ENCODE results near the gene ZFPM1. TPM values are rescaled to one million over a fixed set of nuclear protein-coding genes. Genes with fewer than 3 reads are reported as not detected.

The ZFPM1 gene
- total and polyA plus RNA-seq, 4 donors: 0.59 to 8.7 (median 5.7) TPM

GRCh38 chr16:88439016-88439415 lies 14.1 kb upstream of the ZFPM1 start:
- Histone ChIP-seq H3K4me3 (ENCODE audit: low read depth, low read length) (no peak overlapping the region), H3K27ac (ENCODE audit: low read depth, low read length) (no peak overlapping the region), H3K27me3 (ENCODE audit: control insufficient read depth, insufficient read depth, low read length) (no peaks in the 10 kb centered on the region), H3K36me3 (ENCODE audit: control insufficient read depth, insufficient read depth, low read length) (peaks cover 69% of the 10 kb centered on the region), H3K9me3 (ENCODE audit: control insufficient read depth, insufficient read depth, low read length) (no peaks in the 10 kb centered on the region), H3K4me1 (ENCODE audit: control insufficient read depth, insufficient read depth, low read length) (peaks cover 20% of the 10 kb centered on the region)
- DNase-seq (ENCODE audit: low read depth in 4 of 6, low spot score in 6 of 6): no peak
- 81% methylated on average over 17 of the region's 17 CpGs for WGBS (ENCODE audit: insufficient coverage)

DNA sequence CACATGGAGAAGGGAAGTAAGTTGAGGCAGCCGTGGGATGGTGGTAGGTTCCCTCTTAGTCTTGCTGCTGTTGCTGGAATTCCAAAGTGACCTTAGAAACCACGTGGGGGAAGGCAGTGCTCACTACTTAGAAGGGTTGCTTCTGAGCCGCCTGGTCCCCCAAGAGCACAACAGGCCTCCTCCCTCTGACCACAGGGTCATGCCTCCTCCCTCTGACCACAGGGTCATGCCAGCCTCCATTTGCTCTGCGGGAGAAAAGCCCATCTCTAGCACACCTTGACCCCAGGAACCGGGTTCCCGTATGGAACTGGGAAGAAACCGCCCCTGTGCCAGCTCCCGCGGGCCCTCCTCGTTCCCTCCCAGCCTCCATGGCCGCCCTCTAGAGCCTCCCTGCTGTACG lies 13.4 kb upstream of the ZFPM1 start:
- WGBS (ENCODE audit: insufficient coverage): 93% methylated on average over 8 of the region's 12 CpGs
- Histone ChIP-seq H3K36me3 (ENCODE audit: control insufficient read depth, insufficient read depth, low read length) (peaks cover 62% of the 10 kb centered on the region), H3K9me3 (ENCODE audit: control insufficient read depth, insufficient read depth, low read length) (no peaks in the 10 kb centered on the region), H3K4me1 (ENCODE audit: control insufficient read depth, insufficient read depth, low read length) (peaks cover 20% of the 10 kb centered on the region), H3K27ac (ENCODE audit: low read depth, low read length) (no peak overlapping the region), H3K27me3 (ENCODE audit: control insufficient read depth, insufficient read depth, low read length) (no peaks in the 10 kb centered on the region), H3K4me3 (ENCODE audit: low read depth, low read length) (no peak overlapping the region)
- DNase-seq (ENCODE audit: low read depth in 4 of 6, low spot score in 6 of 6): no peak

GRCh38 chr16:88440111-88440510 lies 13.0 kb upstream of the ZFPM1 start:
- DNase-seq (ENCODE audit: low read depth in 4 of 6, low spot score in 6 of 6): no peak
- H3K36me3 ChIP-seq (ENCODE audit: control insufficient read depth, insufficient read depth, low read length): peaks cover 58% of the 10 kb centered on the region
- no peaks in the 10 kb centered on the region for H3K9me3 ChIP-seq (ENCODE audit: control insufficient read depth, insufficient read depth, low read length)
- no peak overlapping the region for H3K4me3 ChIP-seq (ENCODE audit: low read depth, low read length)
- 94% methylated on average over 7 of the region's 14 CpGs for WGBS (ENCODE audit: insufficient coverage)
- no peak overlapping the region for H3K27ac ChIP-seq (ENCODE audit: low read depth, low read length)
- H3K4me1 ChIP-seq (ENCODE audit: control insufficient read depth, insufficient read depth, low read length): peaks cover 22% of the 10 kb centered on the region
- no peaks in the 10 kb centered on the region for H3K27me3 ChIP-seq (ENCODE audit: control insufficient read depth, insufficient read depth, low read length)

- WGBS (ENCODE audit: insufficient coverage): 86% methylated on average over 17 of the region's 24 CpGs
- no peak overlapping the region for H3K4me3 ChIP-seq (ENCODE audit: low read depth, low read length)
- H3K27ac ChIP-seq (ENCODE audit: low read depth, low read length): no peak overlapping the region
- H3K4me1 ChIP-seq (ENCODE audit: control insufficient read depth, insufficient read depth, low read length): peaks cover 25% of the 10 kb centered on the region
- H3K27me3 ChIP-seq (ENCODE audit: control insufficient read depth, insufficient read depth, low read length): no peaks in the 10 kb centered on the region
- no peaks in the 10 kb centered on the region for H3K9me3 ChIP-seq (ENCODE audit: control insufficient read depth, insufficient read depth, low read length)
- H3K36me3 ChIP-seq (ENCODE audit: control insufficient read depth, insufficient read depth, low read length): peaks cover 51% of the 10 kb centered on the region
- DNase-seq (ENCODE audit: low read depth in 4 of 6, low spot score in 6 of 6): no peak
Measured at GRCh38 chr16:88440686-88441405, 12.2 kb upstream of the ZFPM1 start.

GRCh38 chr16:88441460-88441859 lies 11.6 kb upstream of the ZFPM1 start:
- no peaks in the 10 kb centered on the region for H3K9me3 ChIP-seq (ENCODE audit: control insufficient read depth, insufficient read depth, low read length)
- peaks cover 23% of the 10 kb centered on the region for H3K4me1 ChIP-seq (ENCODE audit: control insufficient read depth, insufficient read depth, low read length)
- H3K36me3 ChIP-seq (ENCODE audit: control insufficient read depth, insufficient read depth, low read length): peaks cover 47% of the 10 kb centered on the region
- WGBS (ENCODE audit: insufficient coverage): 71% methylated on average over 14 of the region's 14 CpGs
- no peak overlapping the region for H3K4me3 ChIP-seq (ENCODE audit: low read depth, low read length)
- H3K27me3 ChIP-seq (ENCODE audit: control insufficient read depth, insufficient read depth, low read length): no peaks in the 10 kb centered on the region
- no peak overlapping the region for H3K27ac ChIP-seq (ENCODE audit: low read depth, low read length)
- no peak for DNase-seq (ENCODE audit: low read depth in 4 of 6, low spot score in 6 of 6)

DNA sequence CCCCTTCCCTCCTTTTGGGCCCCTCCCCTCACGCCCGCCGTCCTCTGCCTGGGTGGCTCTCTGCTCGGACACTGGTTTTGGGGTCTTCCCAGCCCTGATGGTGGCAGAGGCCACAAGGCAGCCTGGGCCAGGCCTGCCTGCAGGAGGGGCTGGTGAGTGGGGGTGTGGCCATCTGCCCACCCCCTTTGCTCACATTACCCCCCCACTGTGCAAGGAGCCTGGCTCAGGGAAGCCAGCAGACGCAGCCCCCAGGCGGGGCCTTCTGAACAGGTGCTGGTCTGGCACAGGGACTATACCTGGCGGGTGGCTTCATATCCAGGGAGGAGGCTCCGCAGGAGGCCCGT lies 10.7 kb upstream of the ZFPM1 start:
- no peak for DNase-seq (ENCODE audit: low read depth in 4 of 6, low spot score in 6 of 6)
- Histone ChIP-seq H3K4me3 (ENCODE audit: low read depth, low read length) (no peak overlapping the region), H3K36me3 (ENCODE audit: control insufficient read depth, insufficient read depth, low read length) (peaks cover 41% of the 10 kb centered on the region), H3K27ac (ENCODE audit: low read depth, low read length) (no peak overlapping the region), H3K4me1 (ENCODE audit: control insufficient read depth, insufficient read depth, low read length) (peaks cover 22% of the 10 kb centered on the region), H3K27me3 (ENCODE audit: control insufficient read depth, insufficient read depth, low read length) (no peaks in the 10 kb centered on the region), H3K9me3 (ENCODE audit: control insufficient read depth, insufficient read depth, low read length) (no peaks in the 10 kb centered on the region)
- WGBS (ENCODE audit: insufficient coverage): 83% methylated on average over 8 of the region's 9 CpGs

DNA sequence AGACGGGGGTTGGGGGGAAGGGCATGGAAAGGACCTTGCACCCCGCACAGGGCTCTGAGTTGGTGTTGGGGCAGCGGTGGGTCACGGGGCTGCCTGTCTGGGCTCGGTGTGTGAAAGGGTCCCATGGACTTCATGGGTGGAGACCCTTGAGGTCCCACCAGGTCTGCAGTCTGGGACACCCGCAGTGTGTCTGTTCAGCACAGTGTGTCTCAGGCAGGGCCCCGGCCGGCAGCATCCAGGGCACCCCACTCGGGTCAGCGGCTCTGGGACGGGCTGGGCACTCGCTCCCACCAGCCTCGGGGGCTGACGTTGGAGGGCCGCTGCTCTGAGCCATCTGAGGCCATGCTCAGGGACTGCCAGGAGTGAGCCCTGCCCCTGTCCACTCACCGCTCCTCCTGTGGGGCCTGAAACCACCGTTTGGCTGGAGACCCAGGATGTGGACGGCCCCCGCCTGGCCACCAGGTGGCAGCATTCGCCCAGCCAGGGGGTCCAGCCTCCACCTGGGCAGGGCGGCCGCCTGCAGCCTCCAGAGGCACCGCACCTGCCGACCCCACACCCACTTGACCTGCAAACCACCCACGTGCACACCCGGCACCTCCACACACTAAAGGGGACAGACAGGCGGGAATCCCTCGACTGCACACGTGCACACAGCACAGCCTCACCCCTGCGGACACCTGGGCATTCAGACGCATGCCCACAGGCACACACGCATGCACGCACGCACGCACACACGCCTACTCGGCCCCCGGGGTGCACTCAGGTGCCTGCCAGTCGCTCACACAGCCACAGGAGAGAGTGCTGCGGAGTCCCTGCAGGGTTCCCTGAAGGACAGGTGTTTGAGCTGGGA lies 10.1 kb upstream of the ZFPM1 start:
- whole genome bisulfite sequencing (ENCODE audit: insufficient coverage): 33% methylated on average over 40 of the region's 40 CpGs
- peak in 4 of 6 donors; percentile 39 to 80 (median 60) for DNase-seq (ENCODE audit: low read depth in 4 of 6, low spot score in 6 of 6)
- Histone ChIP-seq H3K9me3 (ENCODE audit: control insufficient read depth, insufficient read depth, low read length) (no peaks in the 10 kb centered on the region), H3K4me3 (ENCODE audit: low read depth, low read length) (no peak overlapping the region), H3K27me3 (ENCODE audit: control insufficient read depth, insufficient read depth, low read length) (no peaks in the 10 kb centered on the region), H3K27ac (ENCODE audit: low read depth, low read length) (no peak overlapping the region), H3K36me3 (ENCODE audit: control insufficient read depth, insufficient read depth, low read length) (peaks cover 36% of the 10 kb centered on the region), H3K4me1 (ENCODE audit: control insufficient read depth, insufficient read depth, low read length) (peaks cover 19% of the 10 kb centered on the region)

GRCh38 chr16:88444826-88445582 lies 8.1 kb upstream of the ZFPM1 start:
- H3K27me3 ChIP-seq (ENCODE audit: control insufficient read depth, insufficient read depth, low read length): no peaks in the 10 kb centered on the region
- WGBS (ENCODE audit: insufficient coverage): 47% methylated on average over 29 of the region's 32 CpGs
- H3K4me3 ChIP-seq (ENCODE audit: low read depth, low read length): no peak overlapping the region
- H3K36me3 ChIP-seq (ENCODE audit: control insufficient read depth, insufficient read depth, low read length): peaks cover 17% of the 10 kb centered on the region
- no peak overlapping the region for H3K27ac ChIP-seq (ENCODE audit: low read depth, low read length)
- peaks cover 33% of the 10 kb centered on the region for H3K4me1 ChIP-seq (ENCODE audit: control insufficient read depth, insufficient read depth, low read length)
- peak in 2 of 6 donors; percentile 19 to 30 for DNase-seq (ENCODE audit: low read depth in 4 of 6, low spot score in 6 of 6)
- H3K9me3 ChIP-seq (ENCODE audit: control insufficient read depth, insufficient read depth, low read length): no peaks in the 10 kb centered on the region

DNA sequence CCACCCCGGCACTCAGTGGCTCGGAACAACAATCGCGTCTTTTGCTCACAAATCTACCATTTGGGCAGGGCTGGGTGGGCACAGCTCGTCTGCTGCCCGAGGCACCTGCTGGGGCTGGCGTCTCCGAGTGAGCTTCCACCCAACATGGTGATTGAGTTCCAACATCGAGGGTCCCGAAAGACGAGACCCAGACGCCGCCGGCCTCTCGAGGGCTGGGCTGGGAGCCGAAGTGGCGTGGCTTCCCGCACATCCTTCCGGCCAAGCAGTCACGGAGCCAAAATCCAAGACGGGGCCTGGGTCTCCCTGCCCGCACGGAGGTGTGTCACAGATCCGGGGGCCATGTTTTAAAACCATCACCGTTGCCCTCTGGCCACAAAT lies 7.5 kb upstream of the ZFPM1 start:
- H3K4me3 ChIP-seq (ENCODE audit: low read depth, low read length): no peak overlapping the region
- peaks cover 14% of the 10 kb centered on the region for H3K36me3 ChIP-seq (ENCODE audit: control insufficient read depth, insufficient read depth, low read length)
- H3K4me1 ChIP-seq (ENCODE audit: control insufficient read depth, insufficient read depth, low read length): peaks cover 33% of the 10 kb centered on the region
- WGBS (ENCODE audit: insufficient coverage): 68% methylated on average over 25 of the region's 25 CpGs
- no peak for DNase-seq (ENCODE audit: low read depth in 4 of 6, low spot score in 6 of 6)
- H3K27ac ChIP-seq (ENCODE audit: low read depth, low read length): no peak overlapping the region
- H3K27me3 ChIP-seq (ENCODE audit: control insufficient read depth, insufficient read depth, low read length): no peaks in the 10 kb centered on the region
- no peaks in the 10 kb centered on the region for H3K9me3 ChIP-seq (ENCODE audit: control insufficient read depth, insufficient read depth, low read length)

Measured in spinal cord (tissue), 10 donors.